Coronary artery (tissue), 2 donors: ENCODE data around the gene KIF20A.

Source experiments
- DNase-seq: peaks from one replicate; pipeline ENCODE4 v3.0.0-alpha.2; 2017; ENCODE audit warnings: low spot score
- H3K27ac ChIP-seq, 2 donors: fragments of 200-600 bp; sonication (generic); one replicate each; pipeline ENCODE4 v1.5.1; 2016 to 2019
- H3K4me3 ChIP-seq: fragments of 200-600 bp; sonication (generic); 2 replicates; pipeline ENCODE4 v1.5.1; 2016; ENCODE audit warnings: mild to moderate bottlenecking, moderate library complexity
- TF ChIP-seq, protein P1 (sequence below): fragments of 200-600 bp; sonication (generic); IDR thresholded peaks from one replicate; pipeline ENCODE4 v1.5.1; 2019; ENCODE audit warnings: antibody characterized with exemption

Gene KIF20A

GRCh38 chr5:138178516-138179276 is at the start of gene KIF20A, which contains the start of gene BRD8:
TSS of gene KIF20A (plus strand) at chr5:138179112. CDS start at chr5:138179681, 569 bp downstream.
TSS of gene BRD8 (minus strand) at chr5:138178630. CDS start at chr5:138178614, 16 bp downstream.
- peak; percentile 95 for DNase-seq
- TF ChIP-seq, protein P1, sequence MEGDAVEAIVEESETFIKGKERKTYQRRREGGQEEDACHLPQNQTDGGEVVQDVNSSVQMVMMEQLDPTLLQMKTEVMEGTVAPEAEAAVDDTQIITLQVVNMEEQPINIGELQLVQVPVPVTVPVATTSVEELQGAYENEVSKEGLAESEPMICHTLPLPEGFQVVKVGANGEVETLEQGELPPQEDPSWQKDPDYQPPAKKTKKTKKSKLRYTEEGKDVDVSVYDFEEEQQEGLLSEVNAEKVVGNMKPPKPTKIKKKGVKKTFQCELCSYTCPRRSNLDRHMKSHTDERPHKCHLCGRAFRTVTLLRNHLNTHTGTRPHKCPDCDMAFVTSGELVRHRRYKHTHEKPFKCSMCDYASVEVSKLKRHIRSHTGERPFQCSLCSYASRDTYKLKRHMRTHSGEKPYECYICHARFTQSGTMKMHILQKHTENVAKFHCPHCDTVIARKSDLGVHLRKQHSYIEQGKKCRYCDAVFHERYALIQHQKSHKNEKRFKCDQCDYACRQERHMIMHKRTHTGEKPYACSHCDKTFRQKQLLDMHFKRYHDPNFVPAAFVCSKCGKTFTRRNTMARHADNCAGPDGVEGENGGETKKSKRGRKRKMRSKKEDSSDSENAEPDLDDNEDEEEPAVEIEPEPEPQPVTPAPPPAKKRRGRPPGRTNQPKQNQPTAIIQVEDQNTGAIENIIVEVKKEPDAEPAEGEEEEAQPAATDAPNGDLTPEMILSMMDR: no peak
- peak within 1 kb of the TSS; percentile 88 for H3K4me3 ChIP-seq
- peak within 1 kb of the TSS; percentile 76 to 88 for H3K27ac ChIP-seq

- TF ChIP-seq, protein P1: no peak
- H3K4me3 ChIP-seq: no peak overlapping the region
- DNase-seq: no peak
- no peak overlapping the region for H3K27ac ChIP-seq
Observed at GRCh38 chr5:138129347-138129746, 49.6 kb upstream of the KIF20A start.

DNA sequence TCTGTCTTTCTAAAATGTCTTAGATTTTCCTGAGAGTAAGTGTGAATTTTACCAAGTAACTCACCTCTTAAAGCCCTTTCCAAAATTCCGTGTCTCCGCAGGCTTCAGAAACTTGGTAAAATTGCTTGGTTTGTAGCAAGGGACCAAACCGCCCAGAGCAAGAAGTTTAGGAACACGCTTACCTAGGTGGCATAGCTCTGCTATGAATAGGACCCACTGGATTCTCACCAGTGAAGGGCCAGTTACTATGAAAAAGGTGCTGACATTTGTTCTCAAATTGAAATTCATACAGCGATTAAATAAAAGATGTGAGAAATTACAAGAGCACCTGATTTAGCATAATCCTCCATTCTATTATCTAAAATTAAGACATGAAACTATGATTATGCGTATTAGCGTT is 46.4 kb upstream of the KIF20A start:
- Histone ChIP-seq H3K4me3 (no peak overlapping the region), H3K27ac (no peak overlapping the region)
- TF ChIP-seq, protein P1: no peak
- DNase-seq: no peak

- no peak for DNase-seq
- H3K4me3 ChIP-seq: peak within 1 kb of the TSS; percentile 70
- no peak within 1 kb of the TSS for H3K27ac ChIP-seq
- TF ChIP-seq, protein P1: no peak
Observed at GRCh38 chr5:138138949-138139780, 39.7 kb upstream of the KIF20A start, which contains the start of gene NME5. TSS of gene NME5 (minus strand) at chr5:138139428. CDS start at chr5:138138780, 648 bp downstream.

- TF ChIP-seq, protein P1: no peak
- Histone ChIP-seq H3K27ac (no peak overlapping the region), H3K4me3 (no peak overlapping the region)
- no peak for DNase-seq
Observed at GRCh38 chr5:138139781-138140090, 39.2 kb upstream of the KIF20A start.

DNA sequence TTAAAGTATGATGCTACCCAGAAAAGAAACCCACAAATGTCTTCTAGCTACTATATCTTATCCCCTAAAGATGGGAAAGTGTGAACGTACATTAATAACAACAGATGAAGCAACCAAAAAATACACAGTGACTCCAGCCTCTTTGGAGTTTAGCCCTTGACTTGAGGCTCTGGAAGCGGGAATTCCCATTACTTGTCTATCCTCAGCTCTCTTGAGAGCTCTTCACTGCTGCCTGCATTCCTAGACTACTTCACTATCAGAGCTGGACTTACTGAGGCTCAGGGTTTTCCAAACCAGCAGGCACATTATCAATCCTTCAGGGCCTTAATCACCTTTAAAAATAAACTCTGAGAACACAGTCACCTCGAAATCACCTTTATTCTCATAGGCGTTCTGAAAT is 38.6 kb upstream of the KIF20A start:
- DNase-seq: no peak
- TF ChIP-seq, protein P1: no peak
- Histone ChIP-seq H3K4me3 (no peak overlapping the region), H3K27ac (no peak overlapping the region)
